ENCODE results near the gene ZNF319. TPM values are rescaled to one million over a fixed set of nuclear protein-coding genes. Genes with fewer than 3 reads are reported as not detected.

ZNF319 gene
- total and polyA plus RNA-seq, 2 experiments from 2014 or later = 1.7 to 10.0 TPM

DNA sequence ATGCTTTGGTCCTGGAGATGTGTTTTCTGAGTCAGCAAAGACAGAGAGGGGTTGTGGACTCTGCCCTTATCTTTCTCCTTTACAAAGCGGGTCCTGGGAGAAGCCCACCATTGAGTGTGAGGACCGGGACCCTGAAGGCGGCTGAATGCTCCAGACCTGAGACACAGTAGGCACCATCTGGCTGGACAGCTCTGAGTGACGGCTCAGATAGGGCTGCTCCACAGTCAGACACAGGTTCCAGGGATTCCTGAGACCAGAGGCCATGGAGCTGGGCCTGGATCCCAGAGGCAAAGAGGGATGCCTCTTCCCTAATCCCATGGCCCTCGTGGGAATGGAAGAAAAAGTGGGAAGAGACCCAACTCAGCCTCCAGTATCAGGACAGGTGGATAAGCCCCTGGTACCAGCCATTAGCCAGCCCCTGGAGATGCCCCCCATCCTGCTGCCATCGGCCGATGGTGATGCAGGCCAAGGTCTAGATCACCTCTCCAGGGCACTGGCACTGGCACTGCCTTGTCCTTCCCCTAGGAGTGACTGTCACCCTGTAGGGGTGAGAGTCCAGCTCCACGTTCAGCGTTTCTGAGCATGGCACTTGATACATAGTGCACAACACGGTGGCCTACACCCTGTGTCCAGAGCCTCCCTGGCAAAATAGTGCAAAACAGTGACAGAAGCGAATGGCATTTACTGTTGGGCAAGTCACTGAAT, 29.8 kb upstream of the ZNF319 start (continued):
- TF ChIP-seq CTCF (conservative IDR thresholded peaks at IDR 0.05; ENCODE audit: low read depth in 2 of 2) = no peak
- no peak for TF ChIP-seq EZH2phosphoT487 (IDR thresholded peaks at IDR 0.05; ENCODE audit: unreplicated experiment)
- TF ChIP-seq ZNF462 (CRISPR knock-in tag; IDR thresholded peaks at IDR 0.05) = no peak

DNA sequence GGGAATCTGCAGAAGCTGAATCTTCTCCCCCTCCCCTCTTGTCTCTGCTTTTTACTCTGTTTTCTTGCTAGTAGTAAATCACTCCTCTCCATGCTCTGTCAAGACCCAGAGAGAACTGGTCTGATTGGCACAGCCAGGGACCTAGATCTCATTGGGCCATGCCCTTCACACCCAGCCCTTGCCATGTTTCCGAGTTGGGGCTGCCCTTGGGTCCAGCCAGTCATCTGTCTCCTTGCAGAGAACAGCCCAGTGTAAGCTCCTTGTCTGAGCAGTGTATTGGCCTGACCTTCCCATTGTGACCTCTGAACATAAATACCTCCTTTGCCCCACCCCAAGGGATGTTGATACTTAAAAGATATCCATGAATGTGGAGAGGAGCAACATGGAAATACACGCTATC, 28.9 kb upstream of the ZNF319 start:
- no peaks in the 10 kb centered on the region for H3K9me3 Mint-ChIP-seq
- Histone ChIP-seq H3K4me1 (ENCODE audit: insufficient read depth) (peaks cover 26% of the 10 kb centered on the region), H3K27me3 (ENCODE audit: insufficient read depth) (no peaks in the 10 kb centered on the region), H3K79me2 (replicated peaks; ENCODE audit: insufficient read depth) (peaks cover 44% of the 10 kb centered on the region), H3K9me2 (ENCODE audit: insufficient read depth) (no peaks in the 10 kb centered on the region), H2AFZ (no peak overlapping the region), H3K4me2 (peak overlapping the region; percentile 94; the same call in 1 of the 2 replicates), H3K4me3 (no peak overlapping the region), H4K20me1 (replicated peaks; ENCODE audit: insufficient read depth) (peaks cover 2% of the 10 kb centered on the region; the same call in 1 of the 2 replicates), H3F3A (replicated peaks; ENCODE audit: low read depth) (0 out of 2 replicates have a peak, but pooled peaks cover 2% of the 10 kb centered on the region), H3K36me3 (ENCODE audit: insufficient read depth) (no peaks in the 10 kb centered on the region), H3K27ac (ENCODE audit: low read depth) (no peak overlapping the region)
- H3K36me3 Mint-ChIP-seq (ENCODE audit: low read depth) = peaks cover 9% of the 10 kb centered on the region; the same call in 2 of the 3 replicates
- H3K4me1 Mint-ChIP-seq = peaks cover 44% of the 10 kb centered on the region
- H3K27me3 Mint-ChIP-seq (ENCODE audit: insufficient read depth, low read depth, poor library complexity) = peaks cover 14% of the 10 kb centered on the region
- no peak overlapping the region; the same call in 2 of the 3 replicates for H3K4me3 Mint-ChIP-seq
- no peak overlapping the region for H3K27ac Mint-ChIP-seq
- ATAC-seq (no peak), DNase-seq (ENCODE audit: low spot score) (no peak)
- TF ChIP-seq STAT1 (IDR thresholded peaks at IDR 0.05; ENCODE audit: unreplicated experiment) = no peak
- TF ChIP-seq ETS1 (IDR thresholded peaks at IDR 0.05) = no peak
- TF ChIP-seq EZH2 (IDR thresholded peaks at IDR 0.05; ENCODE audit: low read depth, unreplicated experiment) = no peak
- no peak for TF ChIP-seq REST (IDR thresholded peaks at IDR 0.05; ENCODE audit: unreplicated experiment)
- TF ChIP-seq ZNF331 (CRISPR knock-in tag; IDR thresholded peaks at IDR 0.05; ENCODE audit: low read depth) = no peak
- TF ChIP-seq EZH2phosphoT487 (IDR thresholded peaks at IDR 0.05; ENCODE audit: unreplicated experiment) = no peak
- no peak for TF ChIP-seq NANOG (IDR thresholded peaks at IDR 0.05; ENCODE audit: borderline replicate concordance)
- TF ChIP-seq JUNB (IDR thresholded peaks at IDR 0.05; ENCODE audit: unreplicated experiment) = no peak
- TF ChIP-seq POLR2AphosphoS5 (IDR thresholded peaks at IDR 0.05; ENCODE audit: low read depth) = no peak
- no peak for TF ChIP-seq CREB1 (CRISPR knock-in tag; IDR thresholded peaks at IDR 0.05; ENCODE audit: low read depth)
